Lower lobe of right lung (tissue), 2 donors: Measurements from ENCODE around the gene SIAH1. TPM values are rescaled to one million over a fixed set of nuclear protein-coding genes. Genes with fewer than 3 reads are reported as not detected.
A peak's percentile ranks its signal among the peaks of the same experiment; 100 is the strongest.
"Not testable (repeated sequence)": the region's sequence is repeated elsewhere in the genome, so short reads cannot be mapped to it uniquely, and the experiment has no call there.

Source experiments
- ATAC-seq, 2 donors: fragments of 200-7000 bp; cut with Tn5 transposase; one replicate each; pipeline ENCODE4 v1.9.1; 2020 to 2022; ENCODE audit warnings: mild to moderate bottlenecking in 2 of 2, moderate library complexity in 2 of 2
- DNase-seq: peaks from one replicate; pipeline ENCODE4 v3.0.0-alpha.2; 2020
- H3K27ac ChIP-seq: fragments of 200-600 bp; one replicate; pipeline ENCODE4 v1.8.0; 2022
- H3K27me3 ChIP-seq: fragments of 200-600 bp; one replicate; pipeline ENCODE4 v1.8.0; 2022; ENCODE audit warnings: low read depth
- H3K36me3 ChIP-seq: fragments of 200-600 bp; one replicate; pipeline ENCODE4 v1.8.0; 2022; ENCODE audit warnings: mild to moderate bottlenecking
- H3K4me1 ChIP-seq: fragments of 200-600 bp; one replicate; pipeline ENCODE4 v1.8.0; 2022
- H3K4me3 ChIP-seq: fragments of 200-600 bp; one replicate; pipeline ENCODE4 v1.8.0; 2022; ENCODE audit warnings: mild to moderate bottlenecking
- H3K9me3 ChIP-seq: fragments of 200-600 bp; one replicate; pipeline ENCODE4 v1.8.0; 2022
- intact Hi-C: fragments of 100-400 bp; cut with DNase I; formaldehyde crosslinking; loops from one replicate; pipeline ENCODE4 v1.11.0; 2022
- total RNA-seq: library from RNA; stranded (reverse); fragmentation: NEBNext Ultra II Directional; extraction: Animal tissue kit (Norgen Biotek cat#: 25700); gene quantifications from one replicate; pipeline ENCODE4 v1.2.1, GENCODE V29; 2021
- TF ChIP-seq, protein P1 (sequence below): fragments of 200-600 bp; IDR thresholded peaks from one replicate; pipeline ENCODE4 v1.8.0; 2022; ENCODE audit warnings: antibody characterized with exemption, mild to moderate bottlenecking
- donor health status: DM: no; HTN: yes; CAD: no; lungs with severe emphysema.

The SIAH1 gene
- total RNA-seq, 1 donor from 2014 or later, result 24.4 TPM

GRCh38 chr16:48371393-48371780 is 13.8 kb downstream of the SIAH1 start:
- H3K4me1 ChIP-seq, result peaks cover 89% of the 10 kb centered on the region
- no peak overlapping the region for H3K27ac ChIP-seq
- intact Hi-C loops, result no loop called here

DNA sequence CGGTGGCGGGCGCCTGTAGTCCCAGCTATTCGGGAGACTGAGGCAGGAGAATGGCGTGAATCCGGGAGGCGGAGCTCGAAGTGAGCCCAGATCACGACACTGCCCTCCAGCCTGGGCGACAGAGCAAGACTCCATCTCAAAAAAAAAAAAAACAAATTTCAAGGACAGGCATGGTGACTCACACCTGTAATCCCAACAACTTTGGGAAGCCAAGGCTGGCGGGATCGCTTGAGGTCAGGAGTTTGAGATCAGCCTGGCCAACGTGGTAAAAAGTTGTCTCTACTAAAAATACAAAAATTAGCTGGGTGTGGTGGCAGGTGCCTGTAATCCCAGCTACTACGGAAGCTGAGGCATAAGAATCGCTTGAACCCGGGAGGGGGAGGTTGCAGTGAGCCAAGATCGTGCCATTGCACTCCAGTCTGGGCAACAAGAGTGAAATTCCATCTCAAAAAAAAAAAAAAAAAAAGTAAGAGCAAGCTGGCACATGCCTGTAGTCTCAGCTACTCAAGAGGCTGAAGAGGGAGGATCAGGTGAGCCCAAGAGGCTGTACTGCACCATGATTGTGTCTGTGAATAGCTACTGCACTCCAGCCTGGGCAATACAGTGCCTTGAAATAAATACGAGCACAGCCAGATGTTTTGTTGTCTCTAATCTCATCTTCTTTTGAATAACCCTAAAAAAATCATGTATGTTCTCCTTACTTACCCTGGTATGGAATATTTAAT is 14.4 kb downstream of the SIAH1 start:
- H3K4me1 ChIP-seq, result peaks cover 84% of the 10 kb centered on the region
- DNase-seq, H3K27me3 ChIP-seq, H3K36me3 ChIP-seq, H3K4me3 ChIP-seq, H3K27ac ChIP-seq, intact Hi-C loops, H3K9me3 ChIP-seq: not testable (repeated sequence)
- ATAC-seq, result peak in 1 of 2 donors; percentile 50

More at GRCh38 chr16:48371393-48371780, 13.8 kb downstream of the SIAH1 start:
- DNase-seq (no peak), ATAC-seq (no peak)
- Histone ChIP-seq H3K9me3 (no peaks in the 10 kb centered on the region), H3K36me3 (no peaks in the 10 kb centered on the region), H3K27me3 (no peaks in the 10 kb centered on the region), H3K4me3 (no peak overlapping the region)
- TF ChIP-seq, protein P1, sequence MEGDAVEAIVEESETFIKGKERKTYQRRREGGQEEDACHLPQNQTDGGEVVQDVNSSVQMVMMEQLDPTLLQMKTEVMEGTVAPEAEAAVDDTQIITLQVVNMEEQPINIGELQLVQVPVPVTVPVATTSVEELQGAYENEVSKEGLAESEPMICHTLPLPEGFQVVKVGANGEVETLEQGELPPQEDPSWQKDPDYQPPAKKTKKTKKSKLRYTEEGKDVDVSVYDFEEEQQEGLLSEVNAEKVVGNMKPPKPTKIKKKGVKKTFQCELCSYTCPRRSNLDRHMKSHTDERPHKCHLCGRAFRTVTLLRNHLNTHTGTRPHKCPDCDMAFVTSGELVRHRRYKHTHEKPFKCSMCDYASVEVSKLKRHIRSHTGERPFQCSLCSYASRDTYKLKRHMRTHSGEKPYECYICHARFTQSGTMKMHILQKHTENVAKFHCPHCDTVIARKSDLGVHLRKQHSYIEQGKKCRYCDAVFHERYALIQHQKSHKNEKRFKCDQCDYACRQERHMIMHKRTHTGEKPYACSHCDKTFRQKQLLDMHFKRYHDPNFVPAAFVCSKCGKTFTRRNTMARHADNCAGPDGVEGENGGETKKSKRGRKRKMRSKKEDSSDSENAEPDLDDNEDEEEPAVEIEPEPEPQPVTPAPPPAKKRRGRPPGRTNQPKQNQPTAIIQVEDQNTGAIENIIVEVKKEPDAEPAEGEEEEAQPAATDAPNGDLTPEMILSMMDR, result no peak

- no peak overlapping the region for H3K27ac ChIP-seq
- no peak for ATAC-seq
These were observed 15.0 kb downstream of the SIAH1 start for GRCh38 chr16:48370229-48370628.

DNA sequence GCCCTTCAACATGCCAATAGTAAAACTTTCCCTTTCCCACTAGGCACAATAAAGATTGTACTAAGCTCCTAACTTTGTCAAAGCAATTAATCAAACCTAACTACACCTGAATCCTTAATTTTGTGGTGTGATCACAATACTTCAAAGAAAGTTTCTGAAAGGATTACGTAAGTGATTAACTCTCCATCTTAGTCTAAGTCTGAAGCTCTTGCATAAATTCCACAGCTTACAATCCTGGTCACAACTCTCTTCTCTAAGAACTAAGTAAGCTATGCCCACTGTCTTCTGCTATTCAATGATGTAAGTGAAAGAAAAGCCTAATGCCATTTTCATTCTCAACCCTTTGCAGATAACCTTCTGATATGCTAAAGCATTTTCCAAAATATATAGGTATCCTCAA is 15.4 kb downstream of the SIAH1 start:
- H3K36me3 ChIP-seq, result no peaks in the 10 kb centered on the region
- peaks cover 83% of the 10 kb centered on the region for H3K4me1 ChIP-seq
- DNase-seq, result no peak
- no peak overlapping the region for H3K27ac ChIP-seq
- intact Hi-C loops, result no loop called here
- H3K4me3 ChIP-seq, result no peak overlapping the region
- H3K27me3 ChIP-seq, result no peaks in the 10 kb centered on the region
- TF ChIP-seq, protein P1, result no peak
- H3K9me3 ChIP-seq, result no peaks in the 10 kb centered on the region
- ATAC-seq, result no peak

More at GRCh38 chr16:48370229-48370628, 15.0 kb downstream of the SIAH1 start:
- Histone ChIP-seq H3K4me1 (peaks cover 83% of the 10 kb centered on the region), H3K27me3 (no peaks in the 10 kb centered on the region), H3K4me3 (no peak overlapping the region), H3K36me3 (no peaks in the 10 kb centered on the region), H3K9me3 (no peaks in the 10 kb centered on the region)
- no peak for DNase-seq
- intact Hi-C loops, result no loop called here
- TF ChIP-seq, protein P1, result no peak

GRCh38 chr16:48367441-48368049 is 17.7 kb downstream of the SIAH1 start:
- Histone ChIP-seq H3K9me3 (no peaks in the 10 kb centered on the region), H3K4me3 (no peak overlapping the region), H3K4me1 (peaks cover 69% of the 10 kb centered on the region), H3K27me3 (no peaks in the 10 kb centered on the region), H3K27ac (no peak overlapping the region), H3K36me3 (no peaks in the 10 kb centered on the region)
- ATAC-seq, result no peak
- TF ChIP-seq, protein P1, result no peak
- intact Hi-C loops, result no loop called here
- DNase-seq, result no peak
